K562 (cell line): ENCODE data around the gene BMI1. TPM values are rescaled to one million over a fixed set of nuclear protein-coding genes. Genes with fewer than 3 reads are reported as not detected.

Experiments used
- CEBPB ChIP-seq: fragments of 450-650 bp; IDR thresholded peaks from 2 replicates; pipeline ENCODE4 v1.6.1; 2016; ENCODE audit warnings: missing genetic modification characterization, missing compliant biosample characterization
- CEBPG ChIP-seq, 3 experiments: fragments of 200-800 bp in 1 of 3; sonication (Bioruptor generic) in 1 of 3; sonication (generic) in 1 of 3; formaldehyde crosslinking in 1 of 3; IDR thresholded peaks in 2 of 3; conservative IDR thresholded peaks in 1 of 3; 2 replicates each; pipeline versions ENCODE4 v1.6.1 to v1.8.0; 2016 to 2022; ENCODE audit warnings: missing compliant biosample characterization in 2 of 3, missing genetic modification characterization in 2 of 3, mild to moderate bottlenecking in 1 of 3, missing genetic modification reagents in 1 of 3
- CXXC5 ChIP-seq: fragments of 250-450 bp; sonication (Bioruptor Pico); IDR thresholded peaks from 2 replicates; pipeline ENCODE4 v1.8.0; 2022; ENCODE audit warnings: inconsistent platforms, mild to moderate bottlenecking, moderate library complexity
- EP300 ChIP-seq: IDR thresholded peaks from 2 replicates; pipeline ENCODE4 v1.6.1; 2012; ENCODE audit warnings: low read length, improper control_type of control experiment
- FOXP4 ChIP-seq: sonication (generic); formaldehyde crosslinking; IDR thresholded peaks from 2 replicates; pipeline ENCODE4 v1.8.0; 2022; ENCODE audit warnings: mild to moderate bottlenecking, missing genetic modification reagents, borderline replicate concordance
- GATAD2A ChIP-seq: fragments of 450-650 bp; IDR thresholded peaks from 2 replicates; pipeline ENCODE4 v1.6.1; 2017
- MXI1 ChIP-seq: IDR thresholded peaks from 2 replicates; pipeline ENCODE4 v1.6.1; 2011; ENCODE audit warnings: low read depth, mild to moderate bottlenecking, improper control_type of control experiment, low read length
- NCOR1 ChIP-seq: fragments of 450-650 bp; IDR thresholded peaks from 2 replicates; pipeline ENCODE4 v1.6.1; 2016; ENCODE audit warnings: mild to moderate bottlenecking, moderate library complexity
- RBM25 ChIP-seq: fragments of 200-400 bp; formaldehyde crosslinking; IDR thresholded peaks from 2 replicates; pipeline ENCODE4 v1.6.1; 2018; ENCODE audit warnings: low read length, low read depth, moderate library complexity; ENCODE audit not compliant: severe bottlenecking
- RCOR1 ChIP-seq, 2 experiments: IDR thresholded peaks; 2 replicates each; pipeline ENCODE4 v1.6.1; 2012; ENCODE audit warnings: low read depth in 2 of 2, low read length in 2 of 2, borderline replicate concordance in 1 of 2, improper control_type of control experiment in 1 of 2
- SIRT6 ChIP-seq: IDR thresholded peaks from one replicate; pipeline ENCODE4 v1.6.1; 2012; ENCODE audit warnings: low read depth, mild to moderate bottlenecking, control low read depth, inconsistent platforms, low read length, moderate library complexity
- SMARCA5 ChIP-seq: fragments of 450-650 bp; IDR thresholded peaks from 2 replicates; pipeline ENCODE4 v1.6.1; 2016
- TRIM24 ChIP-seq, 2 experiments: fragments of 450-650 bp; IDR thresholded peaks; 2 replicates each; pipeline ENCODE4 v1.6.1; 2016
- ZNF3 ChIP-seq: fragments of 250-450 bp; sonication (Bioruptor Pico); IDR thresholded peaks from 2 replicates; pipeline ENCODE4 v1.5.0; 2021; ENCODE audit warnings: mild to moderate bottlenecking, moderate library complexity
- ZNF354B ChIP-seq: fragments of 250-450 bp; sonication (Bioruptor Pico); IDR thresholded peaks from 2 replicates; pipeline ENCODE4 v1.4.0; 2020
- polyA plus RNA-seq, 8 experiments: library from polyadenylated mRNA; depleted of rRNA in 4 of 8; stranded (reverse) in 5 of 8; unstranded in 3 of 8; fragments of >200 nt; fragmentation: Nextera tagmentation in 2 of 8; fragmentation: Illumina TruSeq in 1 of 8; extraction: Ambion mirVana in 2 of 8; extraction: Trizol in 1 of 8; gene quantifications; 2 replicates each; pipeline versions ENCODE4 v1.2.1 to v1.2.3, GENCODE V29; 2011 to 2014; ENCODE audit warnings: inconsistent platforms in 1 of 8, missing spikeins in 1 of 8
- total RNA-seq, 7 experiments: library from RNA; depleted of rRNA in 6 of 7; stranded (reverse); fragments of >200 nt in 6 of 7; fragmentation: Illumina TruSeq in 2 of 7; extraction: Trizol in 2 of 7; gene quantifications; 2 replicates each; pipeline versions ENCODE4 v1.2.1 to v1.2.3, GENCODE V29; 2011 to 2021; ENCODE audit warnings: low replicate concordance in 1 of 7
- TF ChIP-seq, protein P1 (sequence below): fragments of 200-800 bp; sonication (Bioruptor generic); IDR thresholded peaks from 2 replicates; pipeline ENCODE4 v1.6.1; 2017; ENCODE audit warnings: missing genetic modification characterization, missing compliant biosample characterization

The BMI1 gene
- total and polyA plus RNA-seq, 9 of the 15 experiments (the other 6 are each of a cell fraction or from before 2014, with no cell fraction given): 21.4 to 103 (median 70.8) TPM

GRCh38 chr10:22369434-22370072, 48.7 kb downstream of the BMI1 start (continued):
- TF ChIP-seq RBM25 (peak; percentile 95), RCOR1 (IDR thresholded peaks at IDR 0.05; ENCODE audit: borderline replicate concordance in 1 of 2, low read depth in 2 of 2, low read length in 2 of 2) (peak in 1 of 2 experiments; percentile 83; a peak in 2 of 4 replicates), CXXC5 (CRISPR knock-in tag) (0 out of 2 replicates have a peak, but pooled peaks have one; percentile 21), CEBPG (CRISPR knock-in tag; IDR thresholded peaks at IDR 0.05) (peak; percentile 88), CEBPG (tag; conservative IDR thresholded peaks at IDR 0.05 in 1 of 2, IDR thresholded peaks at IDR 0.05 in 1 of 2) (peak; percentile 86 to 97), FOXP4 (CRISPR knock-in tag) (no peak), NCOR1 (peak; percentile 13; the same call in 1 of the 2 replicates), EP300 (0 out of 2 replicates have a peak, but pooled peaks have one; percentile 9), ZNF354B (CRISPR knock-in tag) (no peak), TRIM24 (IDR thresholded peaks at IDR 0.05) (peak; percentile 63 to 76; a peak in 3 of 4 replicates), SIRT6 (no peak), MXI1 (no peak), GATAD2A (0 out of 2 replicates have a peak, but pooled peaks have one; percentile 31), SMARCA5 (peak; percentile 99), ZNF3 (CRISPR knock-in tag) (peak; percentile 64), CEBPB (tag) (peak; percentile 96)
- TF ChIP-seq, protein P1, sequence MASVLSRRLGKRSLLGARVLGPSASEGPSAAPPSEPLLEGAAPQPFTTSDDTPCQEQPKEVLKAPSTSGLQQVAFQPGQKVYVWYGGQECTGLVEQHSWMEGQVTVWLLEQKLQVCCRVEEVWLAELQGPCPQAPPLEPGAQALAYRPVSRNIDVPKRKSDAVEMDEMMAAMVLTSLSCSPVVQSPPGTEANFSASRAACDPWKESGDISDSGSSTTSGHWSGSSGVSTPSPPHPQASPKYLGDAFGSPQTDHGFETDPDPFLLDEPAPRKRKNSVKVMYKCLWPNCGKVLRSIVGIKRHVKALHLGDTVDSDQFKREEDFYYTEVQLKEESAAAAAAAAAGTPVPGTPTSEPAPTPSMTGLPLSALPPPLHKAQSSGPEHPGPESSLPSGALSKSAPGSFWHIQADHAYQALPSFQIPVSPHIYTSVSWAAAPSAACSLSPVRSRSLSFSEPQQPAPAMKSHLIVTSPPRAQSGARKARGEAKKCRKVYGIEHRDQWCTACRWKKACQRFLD (CRISPR knock-in tag): no peak
